Spleen (tissue), 11 donors: ENCODE data around the gene OSBPL10. TPM values are rescaled to one million over a fixed set of nuclear protein-coding genes. Genes with fewer than 3 reads are reported as not detected.

Experiments used
- DNase-seq: peaks from one replicate; pipeline ENCODE4 v3.0.0-alpha.2; 2020
- H3K27ac ChIP-seq, 8 donors: fragments of 200-600 bp; sonication (generic) in 7 of 8; 1 replicate in 4 of 8; 2 replicates in 4 of 8; pipeline versions ENCODE4 v1.5.0 to v1.8.0; 2016 to 2021; ENCODE audit warnings: inconsistent platforms in 4 of 8, mild to moderate bottlenecking in 4 of 8, moderate library complexity in 1 of 8
- H3K27me3 ChIP-seq, 7 donors: fragments of 200-600 bp; sonication (generic) in 6 of 7; replicated peaks in 1 of 7; 1 replicate in 4 of 7; 2 replicates in 3 of 7; pipeline versions ENCODE4 v1.5.0 to v1.8.0; 2016 to 2021; ENCODE audit warnings: inconsistent platforms in 3 of 7, mild to moderate bottlenecking in 1 of 7
- H3K36me3 ChIP-seq, 6 donors: fragments of 200-600 bp; sonication (generic) in 5 of 6; 1 replicate in 4 of 6; 2 replicates in 2 of 6; pipeline versions ENCODE4 v1.5.0 to v1.8.0; 2016 to 2021; ENCODE audit warnings: inconsistent platforms in 2 of 6
- H3K4me1 ChIP-seq, 6 donors: fragments of 200-600 bp; sonication (generic) in 5 of 6; 1 replicate in 3 of 6; 2 replicates in 3 of 6; pipeline versions ENCODE4 v1.5.0 to v1.8.0; 2016 to 2021; ENCODE audit warnings: inconsistent platforms in 3 of 6
- H3K4me3 ChIP-seq, 8 donors: fragments of 200-600 bp; sonication (generic) in 7 of 8; 1 replicate in 4 of 8; 2 replicates in 4 of 8; pipeline versions ENCODE4 v1.5.0 to v1.8.0; 2016 to 2021; ENCODE audit warnings: inconsistent platforms in 4 of 8, mild to moderate bottlenecking in 4 of 8, moderate library complexity in 2 of 8
- H3K9me3 ChIP-seq, 8 donors: fragments of 200-600 bp; sonication (generic) in 7 of 8; 1 replicate in 4 of 8; 2 replicates in 4 of 8; pipeline versions ENCODE4 v1.5.0 to v1.8.0; 2016 to 2021; ENCODE audit warnings: inconsistent platforms in 4 of 8
- POLR2A ChIP-seq, 3 donors: fragments of 450-650 bp; IDR thresholded peaks; one replicate each; pipeline ENCODE4 v1.5.1; 2017; ENCODE audit warnings: antibody characterized with exemption in 3 of 3, mild to moderate bottlenecking in 1 of 3
- POLR2AphosphoS5 ChIP-seq, 3 donors: sonication (generic); formaldehyde crosslinking; IDR thresholded peaks; one replicate each; pipeline ENCODE4 v1.5.1; 2017; ENCODE audit warnings: antibody characterized with exemption in 3 of 3
- WGBS, 5 donors: extraction: QIAGEN DNeasy Blood & Tissue Kit in 3 of 5; methylation state at CpG; one replicate each; pipeline versions ENCODE4 v1.1.5 to v1.1.7; 2013 to 2018; 5-methylcytosine and 5-hydroxymethylcytosine counted together
- intact Hi-C: fragments of 100-400 bp; cut with DNase I; formaldehyde crosslinking; loops from one replicate; pipeline ENCODE4 v1.15.0; 2023; ENCODE audit warnings: low total_unique reads
- polyA plus RNA-seq, 3 donors: library from polyadenylated mRNA; stranded (reverse); fragments of 200-250 nt; gene quantifications; one replicate each; pipeline ENCODE4 v1.2.1, GENCODE V29; 2013
- total RNA-seq, 7 donors: library from RNA; depleted of rRNA in 3 of 7; stranded (reverse); fragments of >200 nt in 3 of 7; fragmentation: NEBNext Ultra II Directional in 4 of 7; extraction: Animal tissue kit (Norgen Biotek cat#: 25700) in 4 of 7; gene quantifications; one replicate each; pipeline versions ENCODE4 v1.1.0 to v1.2.1, GENCODE V29; 2016 to 2021
- TF ChIP-seq, protein P1 (sequence below), 11 experiments: fragments of 200-600 bp in 7 of 11; fragments of 450-650 bp in 4 of 11; sonication (generic) in 4 of 11; IDR thresholded peaks in 8 of 11; conservative IDR thresholded peaks in 3 of 11; 1 replicate in 7 of 11; 2 replicates in 4 of 11; pipeline versions ENCODE4 v1.4.0 to v1.8.0; 2016 to 2021; ENCODE audit warnings: antibody characterized with exemption in 11 of 11, inconsistent platforms in 4 of 11, mild to moderate bottlenecking in 1 of 11
- donor health status: healthy with polysubstance abuse.
- donor health status: DM: no; HTN: no; CAD: no; lungs with moderate emphysema.
- donor health status: DM: no; HTN: no; CAD: no.
- donor health status: Bipolar disorder and iron deficiency.
- donor health status: healthy.
- donor health status: DM: no; HTN: no; CAD: no.
- donor health status: DM: yes; HTN: yes; CAD: no.

The OSBPL10 gene
- total and polyA plus RNA-seq, 10 donors, result 3.8 to 95.1 (median 56.5) TPM

- Histone ChIP-seq H3K4me3 (no peak overlapping the region), H3K27me3 (no peaks in the 10 kb centered on the region), H3K9me3 (no peaks in the 10 kb centered on the region), H3K27ac (no peak overlapping the region), H3K36me3 (peaks cover 0 to 87% (median 35%) of the 10 kb centered on the region in 6 donors), H3K4me1 (peaks cover 0 to 24% (median 6%) of the 10 kb centered on the region in 6 donors)
- no peak for DNase-seq
- 93 to 97% (median 95%) methylated on average over 2 of the region's 2 CpGs for WGBS, 5 donors
- intact Hi-C loops, result no loop called here
- TF ChIP-seq, protein P1, sequence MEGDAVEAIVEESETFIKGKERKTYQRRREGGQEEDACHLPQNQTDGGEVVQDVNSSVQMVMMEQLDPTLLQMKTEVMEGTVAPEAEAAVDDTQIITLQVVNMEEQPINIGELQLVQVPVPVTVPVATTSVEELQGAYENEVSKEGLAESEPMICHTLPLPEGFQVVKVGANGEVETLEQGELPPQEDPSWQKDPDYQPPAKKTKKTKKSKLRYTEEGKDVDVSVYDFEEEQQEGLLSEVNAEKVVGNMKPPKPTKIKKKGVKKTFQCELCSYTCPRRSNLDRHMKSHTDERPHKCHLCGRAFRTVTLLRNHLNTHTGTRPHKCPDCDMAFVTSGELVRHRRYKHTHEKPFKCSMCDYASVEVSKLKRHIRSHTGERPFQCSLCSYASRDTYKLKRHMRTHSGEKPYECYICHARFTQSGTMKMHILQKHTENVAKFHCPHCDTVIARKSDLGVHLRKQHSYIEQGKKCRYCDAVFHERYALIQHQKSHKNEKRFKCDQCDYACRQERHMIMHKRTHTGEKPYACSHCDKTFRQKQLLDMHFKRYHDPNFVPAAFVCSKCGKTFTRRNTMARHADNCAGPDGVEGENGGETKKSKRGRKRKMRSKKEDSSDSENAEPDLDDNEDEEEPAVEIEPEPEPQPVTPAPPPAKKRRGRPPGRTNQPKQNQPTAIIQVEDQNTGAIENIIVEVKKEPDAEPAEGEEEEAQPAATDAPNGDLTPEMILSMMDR (IDR thresholded peaks at IDR 0.05 in 8 of 11, conservative IDR thresholded peaks at IDR 0.05 in 3 of 11), result no peak
- no peak for TF ChIP-seq POLR2AphosphoS5 (IDR thresholded peaks at IDR 0.05)
- no peak for TF ChIP-seq POLR2A (IDR thresholded peaks at IDR 0.05)
These were observed 355.7 kb downstream of the OSBPL10 start for GRCh38 chr3:31625358-31625757.

DNA sequence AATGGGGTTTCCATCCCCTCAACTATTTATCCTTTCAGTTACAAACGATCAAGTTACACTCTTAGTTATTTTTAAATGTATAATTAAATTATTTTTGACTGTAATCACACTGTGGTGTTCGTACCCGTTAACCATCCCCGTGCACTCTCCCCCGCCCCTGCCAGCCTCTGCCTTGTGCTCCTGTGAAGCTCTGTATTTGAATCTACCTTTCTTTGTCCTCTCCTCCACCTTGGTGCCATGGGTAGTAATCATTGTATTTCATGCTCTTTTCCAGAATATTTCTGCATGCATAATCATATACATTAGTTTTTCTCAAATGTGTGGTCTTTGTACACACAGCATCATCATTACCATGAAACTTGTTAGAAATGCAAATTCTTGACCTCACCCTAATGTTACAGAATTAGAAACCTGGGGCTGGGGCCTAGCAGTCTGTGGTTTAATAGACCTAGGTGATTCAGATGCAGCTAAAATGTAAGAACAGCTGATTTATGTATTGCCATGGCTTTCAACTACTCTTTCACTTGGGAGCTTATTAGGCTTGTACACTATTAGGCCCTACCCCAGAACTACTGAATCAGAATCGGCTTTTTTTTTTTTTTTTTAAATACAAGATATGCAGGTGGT lies 356.9 kb downstream of the OSBPL10 start:
- Histone ChIP-seq H3K27me3 (no peaks in the 10 kb centered on the region), H3K4me1 (peaks cover 0 to 21% (median 6%) of the 10 kb centered on the region in 6 donors), H3K36me3 (peaks cover 0 to 87% (median 36%) of the 10 kb centered on the region in 6 donors), H3K4me3 (no peak overlapping the region), H3K27ac (no peak overlapping the region), H3K9me3 (no peaks in the 10 kb centered on the region)
- intact Hi-C loops, result no loop called here
- TF ChIP-seq POLR2A (IDR thresholded peaks at IDR 0.05) (no peak), POLR2AphosphoS5 (IDR thresholded peaks at IDR 0.05) (no peak)
- TF ChIP-seq, protein P1 (IDR thresholded peaks at IDR 0.05 in 8 of 11, conservative IDR thresholded peaks at IDR 0.05 in 3 of 11), result no peak
- WGBS, 5 donors, result 89 to 92% (median 90%) methylated on average over 6 of the region's 6 CpGs
- DNase-seq, result no peak

DNA sequence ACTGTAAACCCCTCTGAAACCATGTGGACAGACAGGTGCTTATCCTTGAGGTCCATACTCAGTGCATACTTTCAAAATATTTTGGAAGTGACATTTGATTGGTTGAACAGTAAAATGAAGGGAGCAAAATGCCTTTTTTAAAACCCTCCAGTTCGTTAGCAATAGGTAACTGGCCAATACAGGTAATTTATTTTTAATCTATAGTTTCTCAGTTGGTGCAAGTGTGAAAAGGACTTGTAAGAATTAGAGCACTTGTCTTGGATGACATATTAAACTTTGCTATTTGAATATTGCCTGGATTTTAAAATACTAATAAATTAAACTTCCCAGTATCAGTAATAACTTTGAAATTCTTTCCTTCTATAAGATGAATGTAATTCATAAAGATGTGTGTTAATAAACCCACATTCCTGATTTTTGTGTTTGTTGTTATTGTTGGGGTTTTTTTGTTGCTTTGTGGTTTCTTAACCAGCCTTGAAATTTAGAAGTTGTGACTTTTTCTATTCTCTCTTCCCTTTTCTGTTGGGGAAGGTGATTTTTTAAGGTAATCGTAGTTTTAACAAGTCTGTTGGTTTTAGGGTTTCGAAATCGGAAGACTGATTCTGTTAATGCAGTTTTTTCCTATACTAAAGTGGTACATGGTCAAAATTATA lies 358.3 kb downstream of the OSBPL10 start:
- Histone ChIP-seq H3K27ac (no peak overlapping the region), H3K9me3 (no peaks in the 10 kb centered on the region), H3K36me3 (peaks cover 0 to 92% (median 42%) of the 10 kb centered on the region in 6 donors), H3K27me3 (no peaks in the 10 kb centered on the region), H3K4me3 (no peak overlapping the region), H3K4me1 (peaks cover 0 to 15% (median 6%) of the 10 kb centered on the region in 6 donors)
- 59 to 73% (median 70%) methylated on average over 4 of the region's 4 CpGs for WGBS, 5 donors
- DNase-seq, result no peak
- intact Hi-C loops, result no loop called here
- TF ChIP-seq POLR2AphosphoS5 (IDR thresholded peaks at IDR 0.05) (no peak), POLR2A (IDR thresholded peaks at IDR 0.05) (no peak)
- TF ChIP-seq, protein P1 (IDR thresholded peaks at IDR 0.05 in 8 of 11, conservative IDR thresholded peaks at IDR 0.05 in 3 of 11), result no peak

DNA sequence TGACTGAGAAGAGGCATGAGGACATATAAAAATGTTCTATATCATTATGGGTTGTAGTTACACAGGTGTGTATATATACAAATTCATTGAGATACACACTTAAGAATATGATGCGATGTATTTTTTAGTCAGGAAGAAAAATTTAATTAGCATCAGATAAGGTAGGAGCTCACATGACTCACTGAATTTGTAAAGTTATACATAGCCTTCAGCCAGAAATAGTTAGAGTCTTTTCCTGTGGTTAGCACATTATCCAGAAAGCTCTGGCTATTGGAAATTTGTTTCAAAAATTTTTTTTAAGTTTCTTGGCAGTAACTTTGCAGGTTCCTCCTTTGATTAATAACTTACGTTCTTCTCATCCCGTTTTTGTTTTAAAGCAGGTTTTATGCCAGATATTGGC lies 359.7 kb downstream of the OSBPL10 start:
- Histone ChIP-seq H3K27me3 (no peaks in the 10 kb centered on the region), H3K27ac (no peak overlapping the region), H3K9me3 (no peaks in the 10 kb centered on the region), H3K36me3 (peaks cover 0 to 89% (median 36%) of the 10 kb centered on the region in 6 donors), H3K4me3 (no peak overlapping the region), H3K4me1 (peaks cover 0 to 18% (median 6%) of the 10 kb centered on the region in 6 donors)
- intact Hi-C loops, result no loop called here
- no peak for DNase-seq
- TF ChIP-seq, protein P1 (IDR thresholded peaks at IDR 0.05 in 8 of 11, conservative IDR thresholded peaks at IDR 0.05 in 3 of 11), result no peak
- TF ChIP-seq POLR2A (IDR thresholded peaks at IDR 0.05), result no peak
- TF ChIP-seq POLR2AphosphoS5 (IDR thresholded peaks at IDR 0.05), result no peak
- 64 to 82% (median 73%) methylated on average over 3 of the region's 3 CpGs for WGBS, 5 donors
